ENCODE results near the gene DTNB. TPM values are rescaled to one million over a fixed set of nuclear protein-coding genes. Genes with fewer than 3 reads are reported as not detected.

Gene DTNB
- total RNA-seq, 1 experiment from 2014 or later = 26.3 TPM

GRCh38 chr2:25699216-25699615, 25.8 kb upstream of the DTNB start:
- peaks cover 6% of the 10 kb centered on the region for H3K4me1 Mint-ChIP-seq (ENCODE audit: insufficient read depth, unreplicated experiment)
- H3K27me3 Mint-ChIP-seq (ENCODE audit: insufficient read depth, unreplicated experiment) = no peaks in the 10 kb centered on the region
- ChIA-PET POLR2A (interaction anchor here (0.9 to 3.7 kb wide), 5 partner anchors 8 to 92 kb away, joined by 3 to 37 read pairs (median 5); no protein-coding TSS in a partner anchor), CTCF (interaction anchor here (0.6 to 9.5 kb wide), 21 partner anchors 8 to 907 kb away, joined by 3 to 204 read pairs (median 5); partner anchors contain the start of gene DTNB)
- H3K36me3 Mint-ChIP-seq (ENCODE audit: insufficient read depth, unreplicated experiment) = no peaks in the 10 kb centered on the region
- no peaks in the 10 kb centered on the region for H3K9me3 Mint-ChIP-seq (ENCODE audit: unreplicated experiment)
- no peak for TF ChIP-seq CTCF (IDR thresholded peaks at IDR 0.05; ENCODE audit: unreplicated experiment)
- no peak overlapping the region for H3K4me3 Mint-ChIP-seq (ENCODE audit: unreplicated experiment)
- H3K27ac Mint-ChIP-seq (ENCODE audit: low read depth, unreplicated experiment) = no peak overlapping the region
- BruUV-seq (replicated peaks) = no TSS peak
- intact Hi-C loops (cut with micrococcal nuclease) = no loop called here
- DNase-seq (ENCODE audit: unreplicated experiment) = no peak

GRCh38 chr2:25698752-25699151, 25.4 kb upstream of the DTNB start:
- POLR2A ChIA-PET = interaction anchor here (0.8 to 3.7 kb wide), 5 partner anchors 8 to 92 kb away, joined by 3 to 37 read pairs (median 3); no protein-coding TSS in a partner anchor
- peaks cover 6% of the 10 kb centered on the region for H3K4me1 Mint-ChIP-seq (ENCODE audit: insufficient read depth, unreplicated experiment)
- intact Hi-C loops (cut with micrococcal nuclease) = no loop called here

GRCh38 chr2:25697559-25698341, 24.4 kb upstream of the DTNB start:
- no peaks in the 10 kb centered on the region for H3K27me3 Mint-ChIP-seq (ENCODE audit: insufficient read depth, unreplicated experiment)
- POLR2A ChIA-PET = interaction anchor here (0.8 to 3.7 kb wide), 2 partner anchors 79 to 91 kb away, joined by 3 to 37 read pairs; no protein-coding TSS in a partner anchor
- CTCF ChIA-PET = interaction anchor here (1.3 to 9.5 kb wide), 6 partner anchors 33 to 99 kb away, joined by 3 to 204 read pairs (median 20); no protein-coding TSS in a partner anchor
- no peak for TF ChIP-seq CTCF (IDR thresholded peaks at IDR 0.05; ENCODE audit: unreplicated experiment)
- BruUV-seq (replicated peaks) = no TSS peak
- no peak overlapping the region for H3K4me3 Mint-ChIP-seq (ENCODE audit: unreplicated experiment)
- H3K27ac Mint-ChIP-seq (ENCODE audit: low read depth, unreplicated experiment) = no peak overlapping the region
- no peaks in the 10 kb centered on the region for H3K9me3 Mint-ChIP-seq (ENCODE audit: unreplicated experiment)
- H3K36me3 Mint-ChIP-seq (ENCODE audit: insufficient read depth, unreplicated experiment) = no peaks in the 10 kb centered on the region
- intact Hi-C loops (cut with micrococcal nuclease) = no loop called here
- DNase-seq (ENCODE audit: unreplicated experiment) = no peak
- peaks cover 6% of the 10 kb centered on the region for H3K4me1 Mint-ChIP-seq (ENCODE audit: insufficient read depth, unreplicated experiment)

More at GRCh38 chr2:25698752-25699151, 25.4 kb upstream of the DTNB start:
- Mint-ChIP-seq H3K9me3 (ENCODE audit: unreplicated experiment) (no peaks in the 10 kb centered on the region), H3K4me3 (ENCODE audit: unreplicated experiment) (no peak overlapping the region), H3K36me3 (ENCODE audit: insufficient read depth, unreplicated experiment) (no peaks in the 10 kb centered on the region), H3K27me3 (ENCODE audit: insufficient read depth, unreplicated experiment) (no peaks in the 10 kb centered on the region), H3K27ac (ENCODE audit: low read depth, unreplicated experiment) (no peak overlapping the region)
- CTCF ChIA-PET = interaction anchor here (0.6 to 9.5 kb wide), 16 partner anchors 7 to 908 kb away, joined by 3 to 204 read pairs (median 8); no protein-coding TSS in a partner anchor
- no TSS peak for BruUV-seq (replicated peaks)
- peak; percentile 32 for DNase-seq (ENCODE audit: unreplicated experiment)
- no peak for TF ChIP-seq CTCF (IDR thresholded peaks at IDR 0.05; ENCODE audit: unreplicated experiment)

- Mint-ChIP-seq H3K9me3 (ENCODE audit: unreplicated experiment) (no peaks in the 10 kb centered on the region), H3K4me3 (ENCODE audit: unreplicated experiment) (no peak overlapping the region), H3K4me1 (ENCODE audit: insufficient read depth, unreplicated experiment) (peaks cover 5% of the 10 kb centered on the region), H3K27me3 (ENCODE audit: insufficient read depth, unreplicated experiment) (no peaks in the 10 kb centered on the region), H3K36me3 (ENCODE audit: insufficient read depth, unreplicated experiment) (no peaks in the 10 kb centered on the region), H3K27ac (ENCODE audit: low read depth, unreplicated experiment) (no peak overlapping the region)
- intact Hi-C loops (cut with micrococcal nuclease) = no loop called here
- CTCF ChIA-PET = interaction anchor here (1.1 to 9.5 kb wide), 4 partner anchors 14 to 86 kb away, joined by 3 to 204 read pairs (median 9); no protein-coding TSS in a partner anchor
- no peak for DNase-seq (ENCODE audit: unreplicated experiment)
- TF ChIP-seq CTCF (IDR thresholded peaks at IDR 0.05; ENCODE audit: unreplicated experiment) = no peak
- POLR2A ChIA-PET = interaction anchor here (0.7 to 2.0 kb wide), 3 partner anchors 26 to 86 kb away, joined by 3 to 10 read pairs (median 7); no protein-coding TSS in a partner anchor
- no TSS peak for BruUV-seq (replicated peaks)
Observed at GRCh38 chr2:25692737-25693445, 19.5 kb upstream of the DTNB start.
